B cell (primary cell): ENCODE measurements around the gene MED17.
"Not testable (repeated sequence)": the region's sequence is repeated elsewhere in the genome, so short reads cannot be mapped to it uniquely, and the experiment has no call there.

Experiments used
- CTCF ChIP-seq: fragments of 200-600 bp; IDR thresholded peaks from one replicate; pipeline ENCODE4 v1.8.0; 2022; ENCODE audit warnings: antibody characterized with exemption, mild to moderate bottlenecking
- EZH2 ChIP-seq: IDR thresholded peaks from 2 replicates; pipeline ENCODE4 v1.6.1; 2012; ENCODE audit warnings: borderline replicate concordance, low read depth, mild to moderate bottlenecking, moderate library complexity, low read length; ENCODE audit not compliant: insufficient read depth, poor library complexity, severe bottlenecking

GRCh38 chr11:93774560-93774959, 9.5 kb upstream of the MED17 start:
- not testable (repeated sequence) for TF ChIP-seq CTCF, EZH2
